ENCODE data around the gene ZBTB24.
"Not testable (repeated sequence)": the region's sequence is repeated elsewhere in the genome, so short reads cannot be mapped to it uniquely, and the experiment has no call there.

The ZBTB24 gene

DNA sequence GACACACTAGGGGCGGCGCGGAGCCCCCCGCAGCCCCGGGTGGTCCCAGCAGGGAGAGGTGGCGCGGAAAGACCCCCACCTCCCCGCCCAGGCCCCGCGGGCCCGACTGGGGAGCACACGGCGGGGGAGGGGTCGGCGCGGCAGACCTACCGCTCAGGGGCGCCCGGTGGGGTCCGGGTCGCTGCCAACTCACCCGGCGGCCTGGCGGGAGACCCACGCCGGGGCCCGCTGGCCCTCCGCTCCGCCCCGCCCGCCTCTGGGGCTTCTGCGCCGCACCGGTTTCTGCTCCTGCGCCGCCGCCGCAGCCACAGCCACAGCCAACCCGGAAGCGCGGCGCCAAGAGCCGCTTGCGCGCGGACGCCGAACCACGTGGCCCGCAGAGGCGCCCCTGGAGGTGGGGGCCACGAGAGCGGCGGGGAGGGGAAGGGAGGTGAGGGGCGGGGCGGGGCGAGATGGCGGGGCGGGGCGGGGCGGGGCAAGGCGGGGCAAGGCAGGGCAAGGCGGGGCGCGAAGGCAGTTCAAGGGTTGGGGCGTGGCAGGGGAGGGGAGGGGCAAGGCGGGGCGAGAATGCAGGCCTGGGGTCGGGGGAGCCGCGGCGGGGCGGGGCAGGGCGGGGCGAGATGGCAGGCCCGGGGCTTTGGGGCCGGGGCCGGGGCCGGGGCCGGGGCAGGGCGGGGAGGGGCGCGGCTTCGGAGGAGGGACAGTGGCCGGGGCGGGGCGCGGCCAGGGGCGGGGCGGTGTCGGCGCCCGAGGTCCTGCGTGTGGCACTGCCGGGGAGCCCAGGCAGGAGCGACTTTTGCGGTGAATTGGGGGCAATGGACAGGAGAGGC lies at the start of gene ZBTB24:
TSS of gene ZBTB24 (minus strand) at position 315 of the 830 bp plus-strand sequence. CDS start 1,193 bp downstream, outside the sequence.
- peak; percentile 93 for DNase-seq (ENCODE audit: low spot score)

DNA sequence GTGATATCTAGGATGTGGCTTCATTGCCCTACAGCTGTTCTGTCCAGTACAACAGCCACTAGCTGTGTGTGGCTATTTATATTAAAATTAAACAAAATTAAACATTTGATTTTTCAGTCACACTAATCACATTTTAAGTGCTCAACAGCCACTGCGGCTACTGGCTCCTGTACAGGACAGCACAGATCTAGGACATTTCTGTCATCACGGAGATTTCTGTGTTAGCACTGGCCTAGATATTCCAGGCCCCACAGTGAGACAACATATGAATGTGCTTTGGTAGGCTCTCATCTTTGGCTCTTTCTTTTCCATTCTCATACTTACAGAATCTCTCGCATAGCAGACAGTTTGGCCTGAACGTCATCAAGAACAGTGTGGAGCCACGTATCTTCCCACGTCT lies 48.4 kb upstream of the ZBTB24 start:
- DNase-seq (ENCODE audit: low spot score) = no peak

DNA sequence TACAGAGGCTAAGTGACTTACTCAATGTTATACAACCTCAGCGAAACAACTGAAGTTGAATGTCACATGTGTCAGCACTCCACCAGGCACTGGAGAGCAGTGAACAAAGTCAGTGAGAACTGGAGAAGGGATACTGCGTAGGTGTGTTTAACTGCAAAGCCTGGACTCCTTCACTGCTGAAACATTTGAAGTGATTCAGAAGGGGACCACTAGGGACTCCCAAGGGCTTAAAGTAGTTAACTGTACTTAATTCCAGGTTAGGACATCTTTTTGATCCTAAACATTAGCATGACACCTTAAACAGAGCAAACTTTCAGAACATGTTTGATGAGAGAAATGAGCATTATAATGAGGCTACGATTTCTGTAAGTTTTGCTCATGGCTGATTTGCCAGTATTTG lies 45.0 kb upstream of the ZBTB24 start:
- no peak for DNase-seq (ENCODE audit: low spot score)

DNA sequence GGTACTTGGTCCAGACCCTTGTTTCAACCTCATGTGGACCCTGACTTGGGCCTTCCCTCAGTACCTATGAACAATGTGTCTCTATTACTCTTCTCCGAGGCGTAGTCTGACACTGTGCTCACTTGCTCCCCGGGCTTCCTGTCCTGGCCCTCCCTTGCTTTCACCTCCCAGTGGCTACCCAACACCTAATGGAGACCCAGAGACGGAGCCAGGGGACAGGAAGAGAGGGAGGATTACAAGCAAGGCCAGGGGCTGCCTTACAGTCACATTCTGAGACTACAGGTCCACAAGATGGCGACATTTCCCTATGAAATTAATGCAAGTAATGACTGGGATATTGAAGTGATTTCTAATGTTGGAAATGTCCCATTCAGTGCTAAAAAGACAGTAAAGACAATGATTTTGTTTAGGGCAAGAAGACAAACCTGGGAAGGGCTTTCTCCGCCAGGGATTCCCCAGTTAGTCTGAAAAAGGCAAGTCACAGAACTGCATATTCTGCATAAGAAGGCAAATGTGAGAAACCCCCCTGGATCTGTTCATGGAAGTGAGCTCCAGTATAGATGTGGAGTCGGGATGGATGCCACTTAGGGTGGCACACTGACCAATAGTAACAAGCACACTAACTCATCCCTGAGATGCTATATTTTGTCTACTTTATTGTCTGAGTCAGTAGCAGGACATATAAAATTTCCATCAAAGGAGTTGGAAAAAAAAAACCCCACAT lies 44.0 kb upstream of the ZBTB24 start:
- peak; percentile 45 for DNase-seq (ENCODE audit: low spot score)

DNA sequence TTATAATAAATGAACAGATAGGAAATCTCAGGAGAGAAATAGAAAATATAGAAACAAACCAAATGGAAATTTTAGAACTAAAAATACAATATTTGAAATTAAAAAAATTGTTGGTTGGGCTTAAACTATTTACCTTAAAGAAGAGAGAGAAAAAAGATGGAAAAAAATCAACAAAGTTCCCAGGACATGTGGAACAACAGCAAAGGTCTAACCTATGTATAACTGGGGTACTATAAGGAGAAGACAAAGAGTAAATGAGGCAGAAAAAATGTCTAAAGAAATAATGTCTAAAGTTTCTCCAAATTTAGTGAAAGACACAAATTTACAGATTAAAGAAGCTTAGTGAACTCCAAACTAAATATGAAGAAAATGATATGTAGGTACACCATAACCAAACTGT lies 41.1 kb upstream of the ZBTB24 start:
- no peak for DNase-seq (ENCODE audit: low spot score)

DNA sequence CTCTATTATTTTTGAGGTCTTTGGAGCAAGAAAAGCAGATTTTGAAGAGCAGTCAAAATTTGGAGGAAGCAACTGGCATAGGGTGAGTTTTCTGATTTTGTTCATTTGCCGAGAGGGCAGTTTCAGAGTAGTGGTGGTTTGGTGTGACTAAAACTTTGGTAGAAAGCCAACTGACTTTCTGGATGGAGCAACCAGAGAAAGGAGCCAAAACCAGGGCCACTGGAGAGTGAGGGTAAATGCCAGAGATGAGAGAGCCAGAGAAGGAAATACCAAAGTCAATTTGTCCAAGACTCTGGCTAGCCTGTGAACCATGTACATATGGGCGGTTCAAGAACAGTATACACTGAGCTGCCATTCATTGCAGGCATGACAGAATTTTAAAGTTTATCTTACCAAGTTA lies 40.5 kb upstream of the ZBTB24 start:
- DNase-seq (ENCODE audit: low spot score) = no peak

DNA sequence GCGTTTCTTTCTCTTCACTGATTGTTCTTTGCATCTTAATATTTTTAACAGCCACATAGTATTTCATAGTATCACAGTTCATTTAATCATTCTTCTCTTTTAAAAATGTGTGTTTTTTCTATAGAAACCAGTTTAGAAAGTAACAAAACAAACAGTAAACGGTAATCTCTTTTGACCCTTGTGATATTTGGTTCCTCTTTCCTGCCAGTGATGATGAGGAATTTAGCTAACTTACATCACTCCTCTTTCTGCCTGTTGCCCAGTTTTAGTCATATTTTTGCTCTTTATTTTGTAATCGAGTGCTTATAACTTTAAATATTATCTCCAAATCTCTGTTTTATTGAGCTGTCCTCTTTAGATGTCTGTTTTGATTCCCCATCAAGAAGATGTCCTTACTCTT lies 38.1 kb upstream of the ZBTB24 start:
- no peak for DNase-seq (ENCODE audit: low spot score)

DNA sequence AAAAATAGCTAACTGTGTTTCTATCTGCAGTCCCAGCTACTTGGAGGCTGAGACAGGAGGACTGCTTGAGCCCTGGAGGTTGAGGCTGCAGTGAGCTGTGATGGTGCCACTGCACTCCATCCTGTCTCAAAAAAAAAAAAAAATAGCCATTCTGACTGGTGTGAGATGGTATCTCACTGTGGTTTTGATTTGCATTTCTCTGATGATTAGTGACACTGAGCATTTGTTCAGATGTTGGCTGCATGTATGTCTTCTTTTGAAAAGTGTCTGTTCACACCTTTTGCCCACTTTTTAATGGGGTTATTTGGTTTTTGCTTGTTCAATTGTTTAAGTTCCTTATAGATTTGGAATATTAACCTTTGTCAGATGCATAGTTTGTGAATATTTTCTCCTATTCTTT lies 36.6 kb upstream of the ZBTB24 start:
- DNase-seq (ENCODE audit: low spot score) = not testable (repeated sequence)

DNA sequence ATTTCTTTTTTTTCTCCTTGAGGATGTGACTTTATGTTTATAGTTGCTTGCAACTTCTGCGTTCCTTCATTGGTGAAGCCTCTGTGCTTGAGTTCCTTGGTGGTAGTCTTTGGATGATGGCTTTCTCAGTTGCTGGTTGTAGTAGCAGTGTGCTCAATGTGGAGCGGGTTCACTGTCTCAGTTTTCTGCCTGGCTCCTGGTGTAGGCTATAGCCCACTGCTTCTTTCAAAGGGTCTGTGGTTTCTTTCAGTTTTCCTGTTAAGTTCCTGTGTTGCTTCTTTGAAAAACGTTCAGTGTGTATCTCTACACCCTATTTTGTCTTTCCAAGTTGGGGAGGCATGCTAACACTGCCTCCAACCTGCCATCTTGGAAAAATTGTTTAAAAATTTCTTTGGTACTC lies 33.9 kb upstream of the ZBTB24 start:
- DNase-seq (ENCODE audit: low spot score) = no peak

DNA sequence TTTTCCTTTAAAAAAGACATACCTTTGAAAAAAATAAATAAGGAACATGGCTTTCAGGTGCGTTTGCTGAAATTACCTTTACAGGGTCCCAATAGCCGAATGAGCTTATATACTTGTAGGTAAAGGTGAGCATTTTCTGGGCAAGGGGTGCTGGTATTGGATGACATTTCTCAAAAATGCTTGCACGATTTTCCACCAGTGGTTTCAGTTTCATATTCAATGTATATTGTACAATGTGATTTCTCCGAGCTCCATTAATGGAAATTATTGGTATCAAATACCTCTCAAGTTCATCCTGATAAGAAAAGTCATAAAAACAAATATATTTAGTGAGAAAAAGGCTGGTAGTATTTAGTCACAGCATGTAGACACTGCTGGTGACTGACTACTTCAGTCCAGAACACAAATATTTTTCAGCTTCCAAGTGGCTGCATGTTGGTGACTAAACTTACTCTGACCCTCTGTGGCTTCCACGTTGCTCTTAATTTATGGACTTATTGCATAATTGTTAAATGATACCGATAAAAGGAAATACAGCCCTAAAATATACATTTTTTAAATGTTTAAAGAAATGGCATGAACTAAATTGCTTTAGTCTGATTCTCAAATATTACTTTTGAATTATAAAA lies 32.9 kb upstream of the ZBTB24 start:
- no peak for DNase-seq (ENCODE audit: low spot score)

DNA sequence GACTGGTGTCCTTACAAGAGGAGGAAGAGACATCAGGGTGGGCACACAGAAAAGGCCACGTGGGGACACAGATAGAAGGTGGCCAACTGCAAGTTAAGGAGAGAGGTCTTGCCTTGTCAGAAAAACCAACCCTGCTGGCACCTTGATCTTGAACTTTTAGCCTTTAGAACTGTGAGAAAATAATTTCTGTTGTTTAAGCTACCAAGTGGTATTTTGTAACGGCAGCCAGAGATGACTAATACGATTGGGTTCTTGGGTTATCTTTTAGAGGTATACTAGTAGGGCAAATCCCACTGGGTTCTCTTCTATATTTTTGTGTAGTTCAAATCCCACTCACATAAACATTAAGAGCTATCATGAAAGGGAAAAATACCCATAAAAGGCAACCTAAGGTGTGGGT lies 31.9 kb upstream of the ZBTB24 start:
- DNase-seq (ENCODE audit: low spot score) = no peak

DNA sequence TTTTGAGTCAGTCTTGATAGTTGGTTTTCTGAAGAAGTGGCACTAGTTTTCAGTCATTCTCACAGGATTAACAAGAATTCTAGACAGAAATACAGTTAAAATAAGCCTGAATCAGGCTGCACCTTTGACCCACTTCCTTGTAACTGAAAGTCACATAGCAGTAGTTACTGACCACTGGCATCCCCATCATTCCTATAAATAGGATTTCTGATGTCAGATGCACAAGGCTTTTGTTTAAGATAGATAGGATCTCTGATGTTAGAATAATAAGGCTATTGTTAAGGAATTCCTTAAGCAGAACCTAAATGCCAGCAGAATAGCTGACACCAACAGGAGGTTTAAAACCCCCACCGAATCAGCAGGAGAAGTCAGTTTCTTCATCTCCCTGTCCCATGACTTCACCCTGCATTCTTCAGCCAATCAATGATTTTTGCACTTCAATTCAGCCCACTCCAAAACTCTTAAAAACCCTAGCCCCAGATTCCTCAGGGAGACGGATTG lies 30.6 kb upstream of the ZBTB24 start:
- no peak for DNase-seq (ENCODE audit: low spot score)

DNA sequence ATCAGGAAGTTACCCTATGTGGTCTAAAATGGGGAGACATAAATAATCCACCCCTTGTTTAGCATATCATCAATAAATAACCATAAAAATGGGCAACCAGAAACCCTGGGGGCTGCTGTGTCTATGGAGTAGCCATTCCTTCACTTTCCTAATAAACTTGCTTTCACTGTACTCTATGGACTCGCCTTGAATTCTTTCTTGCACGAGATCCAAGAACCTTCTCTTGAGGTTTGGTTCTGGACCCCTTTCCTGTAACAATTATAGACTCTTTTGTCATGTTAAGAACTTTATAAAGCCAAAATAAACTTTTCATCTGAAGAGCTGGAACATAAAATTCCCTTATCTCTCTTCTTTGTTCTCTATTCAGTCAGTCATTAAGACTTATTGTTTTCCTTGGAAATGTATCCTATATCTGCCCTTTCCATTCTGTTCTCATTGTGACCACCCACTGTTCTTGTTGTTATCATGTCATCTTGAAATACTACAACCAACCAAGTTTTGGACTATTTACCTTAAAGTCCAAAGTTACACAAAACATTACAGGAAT lies 29.3 kb upstream of the ZBTB24 start:
- DNase-seq (ENCODE audit: low spot score) = no peak

DNA sequence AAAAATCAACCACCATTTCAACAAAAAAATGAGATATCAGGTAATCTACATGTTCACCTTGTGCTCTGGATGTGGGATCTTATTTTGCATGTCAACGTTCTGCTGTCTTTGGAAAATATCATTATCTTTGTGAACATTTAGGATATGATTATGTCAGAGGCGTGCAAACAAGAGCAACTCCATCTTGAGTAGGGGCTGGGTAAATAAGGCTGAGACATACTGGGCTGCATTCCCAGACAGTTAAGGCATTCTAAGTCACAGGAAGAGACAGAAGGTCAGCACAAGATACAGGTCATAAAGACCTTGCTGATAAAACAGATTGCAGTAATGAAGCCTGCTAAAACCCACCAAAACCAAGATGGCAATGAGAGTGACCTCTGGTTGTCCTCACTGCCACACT lies 28.8 kb upstream of the ZBTB24 start:
- DNase-seq (ENCODE audit: low spot score) = no peak

DNA sequence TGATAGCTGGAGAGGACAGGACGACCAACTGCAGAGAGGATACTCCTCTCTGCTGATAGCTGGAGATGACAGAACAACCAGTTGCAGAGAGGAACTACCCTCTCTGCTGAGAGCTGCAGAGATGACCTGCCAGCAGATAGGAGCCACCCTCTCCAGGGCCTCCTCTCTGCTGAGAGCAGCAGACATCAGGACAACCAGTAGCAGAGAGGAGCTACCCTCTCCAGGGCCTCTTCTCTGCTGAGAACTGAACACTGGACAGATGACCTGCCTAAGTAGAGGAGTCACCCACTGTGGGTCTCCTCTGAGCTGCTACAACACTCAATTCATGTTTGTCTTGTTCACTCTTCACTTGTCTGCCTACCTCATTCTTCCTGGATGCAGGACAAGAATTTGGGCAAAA lies 27.3 kb upstream of the ZBTB24 start:
- no peak for DNase-seq (ENCODE audit: low spot score)

DNA sequence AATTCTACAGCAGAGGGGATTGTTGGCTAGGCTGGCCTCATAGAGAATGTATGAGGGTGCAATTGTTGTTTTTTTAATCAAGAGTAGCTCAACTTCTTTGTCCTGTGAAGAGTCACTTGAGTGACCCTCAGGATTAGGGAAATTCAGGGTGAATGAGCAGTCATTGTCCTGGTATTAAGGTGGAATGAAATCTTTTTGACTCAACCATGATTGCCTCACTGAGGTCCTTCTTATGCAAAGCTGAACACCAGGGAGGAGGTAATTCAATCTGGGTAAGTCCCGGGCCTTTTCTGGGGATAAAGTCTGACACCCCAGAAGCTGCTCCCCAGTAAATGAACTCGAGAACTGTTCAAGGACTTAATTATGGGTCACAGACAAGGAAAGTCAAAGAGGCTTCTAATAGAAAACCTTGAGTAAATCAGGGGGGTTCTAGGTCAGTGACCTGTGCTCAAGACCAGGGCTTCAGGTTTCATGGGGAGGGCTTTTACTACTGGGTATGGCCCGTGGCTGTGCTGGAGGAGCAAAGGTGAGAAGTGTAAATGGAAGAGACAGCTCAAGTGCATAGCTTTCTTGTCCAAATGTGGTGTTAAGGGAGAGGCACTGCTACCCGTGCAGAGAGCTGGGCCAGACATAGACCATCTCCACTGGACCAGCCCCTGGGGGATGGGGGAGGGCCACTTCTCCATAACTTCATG lies 25.3 kb upstream of the ZBTB24 start:
- DNase-seq (ENCODE audit: low spot score) = no peak

DNA sequence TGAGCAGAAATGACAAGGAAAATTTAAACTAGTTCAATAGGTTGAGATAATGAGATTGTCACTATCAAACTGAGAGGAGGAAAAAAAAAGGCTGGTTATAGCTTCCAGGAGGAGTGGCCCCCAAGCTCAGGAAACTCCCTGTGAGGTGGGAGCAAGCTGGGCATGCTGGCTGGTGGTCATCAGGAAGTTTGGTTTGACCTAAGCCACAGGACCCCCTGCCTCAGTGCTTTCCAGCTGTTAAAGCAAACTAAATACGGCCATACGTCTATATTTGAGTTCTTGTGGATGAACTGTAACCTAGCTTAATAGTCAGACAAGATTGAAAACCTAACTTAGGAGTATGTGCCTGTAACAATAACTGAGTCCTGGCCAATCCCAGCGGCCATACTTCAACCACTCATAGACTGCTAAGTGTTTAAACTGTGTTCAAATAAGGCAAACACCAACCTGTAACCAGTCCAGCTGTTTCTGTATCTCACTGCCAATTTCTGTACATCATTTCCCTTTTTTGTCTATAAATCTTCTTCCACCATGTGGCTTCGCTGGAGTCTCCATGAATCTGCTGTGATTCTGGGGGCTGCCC lies 24.6 kb upstream of the ZBTB24 start:
- no peak for DNase-seq (ENCODE audit: low spot score)

DNA sequence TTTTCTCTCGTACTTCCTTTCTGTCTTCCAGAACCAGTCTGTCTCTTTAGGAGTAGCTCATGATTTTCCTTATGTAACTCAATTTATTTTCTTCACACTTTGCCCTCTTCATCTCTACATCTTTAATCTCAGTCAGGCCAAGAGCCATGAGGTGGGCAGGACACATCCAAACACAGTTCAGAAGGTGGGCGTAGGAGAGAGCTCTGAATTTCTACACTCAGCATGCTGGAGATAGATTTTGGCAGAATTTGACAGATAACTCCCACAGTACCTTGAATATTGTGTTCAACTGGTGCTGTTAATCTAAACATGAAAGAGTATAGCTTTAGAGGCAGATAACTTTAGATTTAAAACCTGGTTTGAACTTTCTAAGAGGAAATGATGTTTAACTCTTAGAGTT lies 23.8 kb upstream of the ZBTB24 start:
- peak; percentile 52 for DNase-seq (ENCODE audit: low spot score)

DNA sequence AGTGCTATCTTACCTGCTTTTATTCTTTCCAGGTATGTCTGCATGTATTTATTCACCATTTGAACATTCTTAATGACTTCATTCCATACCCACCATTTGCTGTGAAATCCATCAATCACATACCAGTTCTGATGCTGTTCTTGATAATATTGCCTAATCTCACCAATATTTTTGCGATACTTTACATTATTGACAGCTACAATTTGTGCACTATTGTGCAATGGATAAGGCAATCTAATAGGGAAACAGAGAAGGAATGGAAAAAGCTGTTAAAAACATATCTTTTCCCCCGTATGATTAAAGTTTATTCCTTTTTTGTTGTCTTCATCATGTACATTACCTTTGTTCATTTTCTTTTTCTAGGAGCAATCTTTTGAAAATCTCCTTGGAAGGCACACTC lies 23.3 kb upstream of the ZBTB24 start:
- no peak for DNase-seq (ENCODE audit: low spot score)

DNA sequence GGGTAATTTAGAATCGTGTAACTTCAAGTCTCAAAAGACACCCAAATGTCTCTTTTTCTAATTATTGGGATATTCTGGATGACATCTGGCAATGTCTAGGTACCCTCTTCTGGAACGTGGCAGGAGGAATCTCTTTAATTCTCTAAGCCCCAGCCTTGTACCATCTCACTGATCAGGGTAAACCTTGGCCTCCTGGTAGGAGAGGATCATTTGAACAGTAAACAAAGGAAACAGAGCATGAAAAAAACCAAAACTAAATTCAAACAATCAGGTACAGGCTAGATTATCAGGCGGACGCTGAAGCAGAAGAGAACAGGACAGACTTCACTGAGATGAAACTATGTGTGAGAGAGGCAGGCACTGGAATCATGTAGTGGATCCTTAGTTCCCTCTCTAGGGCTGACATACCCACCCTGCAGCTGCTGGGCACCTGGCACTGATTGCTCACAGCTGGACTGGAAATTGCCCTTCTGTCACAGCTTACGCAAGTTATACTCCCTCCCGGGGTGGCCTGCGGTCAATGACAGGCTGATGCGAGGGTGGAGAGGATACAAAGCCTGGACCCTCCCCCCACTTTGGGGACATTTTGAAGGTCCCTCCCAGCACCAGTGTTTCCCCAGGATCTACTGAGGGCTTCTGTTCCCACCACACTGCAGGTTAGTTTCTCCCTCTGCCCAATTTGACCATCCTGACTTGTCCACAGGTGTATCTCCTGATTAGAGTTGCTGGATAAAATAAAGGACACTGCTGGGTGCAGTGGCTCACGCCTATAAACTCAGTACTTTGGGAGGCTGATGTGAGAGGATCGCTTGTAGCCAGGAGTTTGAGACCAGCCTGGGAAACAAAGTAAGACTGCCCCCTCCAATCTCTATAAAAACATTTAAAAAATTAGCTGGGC lies 20.6 kb upstream of the ZBTB24 start:
- no peak for DNase-seq (ENCODE audit: low spot score)

DNA sequence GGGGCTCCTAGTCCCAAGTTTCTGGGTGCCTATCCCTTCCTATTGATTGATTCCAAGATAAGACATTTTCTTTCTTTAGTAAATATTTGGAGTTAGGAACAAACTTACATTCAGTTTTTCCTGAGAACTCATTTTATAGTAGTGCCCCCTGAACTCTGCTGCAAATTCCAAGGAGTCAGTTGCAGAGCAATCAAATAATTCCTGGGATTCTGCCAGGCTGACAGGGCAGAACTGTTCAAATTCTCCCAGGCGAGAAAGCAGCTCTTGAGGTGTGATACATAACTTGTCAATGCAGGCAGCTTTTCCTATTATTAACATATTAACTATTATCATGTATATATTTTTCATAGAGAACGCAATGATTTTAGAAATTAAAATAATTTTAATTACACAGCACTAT lies 15.9 kb upstream of the ZBTB24 start:
- no peak for DNase-seq (ENCODE audit: low spot score)
